Nephron progenitor cell (in vitro differentiated cells): ENCODE data around the gene TFCP2L1.

Experiments
- DNase-seq: peaks from one replicate; pipeline ENCODE4 v3.0.0; 2021
- H3K27ac Mint-ChIP-seq: 2 replicates; pipeline ENCODE4 v1.8.0; 2021; ENCODE audit warnings: mild to moderate bottlenecking, moderate library complexity, mixed read lengths
- H3K27me3 Mint-ChIP-seq: 2 replicates; pipeline ENCODE4 v1.8.0; 2021; ENCODE audit warnings: mild to moderate bottlenecking, low read depth, mixed read lengths; ENCODE audit not compliant: poor library complexity
- H3K36me3 Mint-ChIP-seq: 2 replicates; pipeline ENCODE4 v1.8.0; 2021; ENCODE audit warnings: low read depth, mixed read lengths
- H3K4me1 Mint-ChIP-seq: 2 replicates; pipeline ENCODE4 v1.8.0; 2021; ENCODE audit warnings: mixed read lengths
- H3K4me3 Mint-ChIP-seq: 2 replicates; pipeline ENCODE4 v1.8.0; 2021; ENCODE audit warnings: mild to moderate bottlenecking, moderate library complexity, mixed read lengths
- H3K9me3 Mint-ChIP-seq: 2 replicates; pipeline ENCODE4 v1.8.0; 2021; ENCODE audit warnings: mild to moderate bottlenecking, moderate library complexity, mixed read lengths
- TF ChIP-seq, protein P1 (sequence below): fragments of 200-600 bp; sonication (generic); IDR thresholded peaks from 2 replicates; pipeline ENCODE4 v1.5.0; 2021; ENCODE audit warnings: antibody characterized with exemption

TFCP2L1 gene

DNA sequence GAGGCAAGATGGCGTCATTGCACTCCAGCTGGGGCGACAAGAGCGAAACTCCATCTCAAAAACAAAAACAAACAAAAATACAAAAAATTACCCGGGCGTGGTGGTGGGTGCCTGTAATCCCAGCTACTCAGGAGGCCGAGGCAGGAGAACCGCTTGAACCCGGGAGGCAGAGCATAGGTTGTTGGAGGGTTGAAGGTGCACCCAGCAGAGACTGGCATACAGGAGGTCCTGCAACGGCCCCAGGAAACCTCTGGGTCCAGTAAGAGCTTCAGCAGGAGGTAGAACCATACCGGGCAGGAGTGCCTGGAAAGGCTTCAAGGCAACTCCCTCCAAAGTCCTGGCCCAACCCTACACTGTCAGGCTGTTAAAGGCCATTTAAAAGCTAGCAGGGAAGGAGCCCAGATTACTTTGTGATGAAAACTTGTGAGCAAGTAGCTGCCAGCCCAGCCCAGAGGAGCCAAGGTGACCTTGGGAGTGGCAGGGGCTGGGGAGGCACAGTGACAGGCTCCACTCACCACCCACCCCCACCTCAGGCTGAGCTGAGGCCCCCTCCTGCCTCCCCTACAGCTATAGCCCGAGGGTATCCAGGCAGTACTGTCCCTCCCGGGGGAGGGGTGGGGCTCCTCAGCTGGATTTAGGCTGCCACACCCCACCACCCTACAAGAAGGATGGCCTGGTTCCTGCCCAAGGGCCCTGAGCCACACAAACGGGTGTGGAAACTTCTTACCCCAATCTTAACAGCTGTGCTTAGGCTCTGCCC is 28.1 kb downstream of the TFCP2L1 start:
- no peak overlapping the region for H3K27ac Mint-ChIP-seq
- no peak for DNase-seq
- peaks cover 16% of the 10 kb centered on the region for H3K27me3 Mint-ChIP-seq
- no peak overlapping the region for H3K4me3 Mint-ChIP-seq
- H3K36me3 Mint-ChIP-seq: no peaks in the 10 kb centered on the region
- TF ChIP-seq, protein P1, sequence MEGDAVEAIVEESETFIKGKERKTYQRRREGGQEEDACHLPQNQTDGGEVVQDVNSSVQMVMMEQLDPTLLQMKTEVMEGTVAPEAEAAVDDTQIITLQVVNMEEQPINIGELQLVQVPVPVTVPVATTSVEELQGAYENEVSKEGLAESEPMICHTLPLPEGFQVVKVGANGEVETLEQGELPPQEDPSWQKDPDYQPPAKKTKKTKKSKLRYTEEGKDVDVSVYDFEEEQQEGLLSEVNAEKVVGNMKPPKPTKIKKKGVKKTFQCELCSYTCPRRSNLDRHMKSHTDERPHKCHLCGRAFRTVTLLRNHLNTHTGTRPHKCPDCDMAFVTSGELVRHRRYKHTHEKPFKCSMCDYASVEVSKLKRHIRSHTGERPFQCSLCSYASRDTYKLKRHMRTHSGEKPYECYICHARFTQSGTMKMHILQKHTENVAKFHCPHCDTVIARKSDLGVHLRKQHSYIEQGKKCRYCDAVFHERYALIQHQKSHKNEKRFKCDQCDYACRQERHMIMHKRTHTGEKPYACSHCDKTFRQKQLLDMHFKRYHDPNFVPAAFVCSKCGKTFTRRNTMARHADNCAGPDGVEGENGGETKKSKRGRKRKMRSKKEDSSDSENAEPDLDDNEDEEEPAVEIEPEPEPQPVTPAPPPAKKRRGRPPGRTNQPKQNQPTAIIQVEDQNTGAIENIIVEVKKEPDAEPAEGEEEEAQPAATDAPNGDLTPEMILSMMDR: no peak
- no peaks in the 10 kb centered on the region for H3K9me3 Mint-ChIP-seq
- peaks cover 17% of the 10 kb centered on the region for H3K4me1 Mint-ChIP-seq

DNA sequence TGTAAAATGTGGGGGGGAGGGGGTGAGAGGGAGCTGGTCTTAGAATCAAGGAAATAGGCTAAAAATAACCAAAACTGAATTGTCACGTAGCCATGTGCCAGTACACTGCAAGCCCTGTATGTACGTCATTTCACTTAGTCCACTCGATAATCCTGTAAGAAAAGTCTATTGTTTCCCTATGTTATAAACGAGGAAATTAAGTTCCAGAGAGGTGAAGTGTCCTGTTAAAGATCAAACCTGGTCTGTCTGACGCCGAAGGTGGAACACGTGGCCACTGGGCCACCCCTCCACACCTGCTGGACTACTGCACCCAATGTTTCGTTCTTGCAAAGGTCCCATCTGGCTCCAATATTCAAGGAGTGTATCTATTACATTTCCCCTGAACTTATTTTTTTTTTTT is 29.6 kb downstream of the TFCP2L1 start:
- no peak for DNase-seq
- H3K4me3 Mint-ChIP-seq: no peak overlapping the region
- no peaks in the 10 kb centered on the region for H3K9me3 Mint-ChIP-seq
- no peaks in the 10 kb centered on the region for H3K36me3 Mint-ChIP-seq
- peaks cover 7% of the 10 kb centered on the region for H3K4me1 Mint-ChIP-seq
- H3K27me3 Mint-ChIP-seq: peaks cover 16% of the 10 kb centered on the region
- TF ChIP-seq, protein P1: no peak
- no peak overlapping the region for H3K27ac Mint-ChIP-seq

DNA sequence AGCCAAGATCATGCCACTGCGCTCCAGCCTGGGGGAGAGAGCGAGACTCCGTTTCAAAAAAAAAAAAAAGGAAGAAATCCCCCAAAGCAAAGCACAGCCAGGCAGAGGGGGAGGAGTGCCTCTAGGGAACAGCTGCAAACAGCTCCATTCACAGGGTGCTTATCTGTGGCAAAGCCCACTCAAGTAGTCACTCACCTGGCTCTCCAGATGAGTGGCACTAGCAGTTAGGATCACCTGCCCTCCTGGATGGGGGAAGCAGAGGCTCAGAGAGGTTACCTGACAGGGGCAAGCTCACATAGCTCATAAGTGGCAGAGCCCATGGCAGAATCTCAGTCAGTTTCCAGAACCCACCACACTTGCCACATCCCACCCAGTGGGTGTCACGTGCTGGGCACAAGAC is 30.3 kb downstream of the TFCP2L1 start:
- Mint-ChIP-seq H3K4me3 (no peak overlapping the region), H3K36me3 (no peaks in the 10 kb centered on the region), H3K27me3 (peaks cover 16% of the 10 kb centered on the region), H3K9me3 (no peaks in the 10 kb centered on the region), H3K4me1 (peaks cover 1% of the 10 kb centered on the region), H3K27ac (no peak overlapping the region)
- DNase-seq: no peak
- TF ChIP-seq, protein P1: no peak

DNA sequence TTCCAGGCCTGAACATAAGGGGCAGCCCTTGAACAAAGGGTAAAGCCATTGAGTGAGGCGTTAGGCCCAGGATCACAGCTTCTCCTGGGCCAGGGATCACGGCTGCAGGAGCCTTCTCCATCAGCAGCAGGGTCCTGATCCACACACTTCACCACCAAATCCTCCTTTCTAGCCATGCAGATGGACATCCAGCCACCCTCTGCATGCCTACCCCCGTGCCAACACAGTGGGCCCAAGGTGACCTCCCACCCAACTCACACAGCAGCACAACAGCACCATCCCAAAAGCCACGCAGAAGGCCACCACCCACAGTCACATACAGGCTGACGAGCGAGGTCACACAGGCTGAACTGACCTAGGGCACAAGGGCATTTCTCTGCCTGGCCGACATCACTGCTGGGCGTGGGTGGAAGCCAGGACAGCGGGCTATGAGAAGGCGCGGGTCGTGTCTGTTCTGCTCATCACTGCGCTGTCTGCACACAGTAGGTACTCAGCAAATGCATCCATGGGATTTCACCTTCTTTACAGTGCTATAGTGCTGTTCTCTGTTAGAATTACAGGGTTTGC is 31.2 kb downstream of the TFCP2L1 start:
- Mint-ChIP-seq H3K27me3 (peaks cover 20% of the 10 kb centered on the region), H3K27ac (no peak overlapping the region), H3K4me3 (no peak overlapping the region)

DNA sequence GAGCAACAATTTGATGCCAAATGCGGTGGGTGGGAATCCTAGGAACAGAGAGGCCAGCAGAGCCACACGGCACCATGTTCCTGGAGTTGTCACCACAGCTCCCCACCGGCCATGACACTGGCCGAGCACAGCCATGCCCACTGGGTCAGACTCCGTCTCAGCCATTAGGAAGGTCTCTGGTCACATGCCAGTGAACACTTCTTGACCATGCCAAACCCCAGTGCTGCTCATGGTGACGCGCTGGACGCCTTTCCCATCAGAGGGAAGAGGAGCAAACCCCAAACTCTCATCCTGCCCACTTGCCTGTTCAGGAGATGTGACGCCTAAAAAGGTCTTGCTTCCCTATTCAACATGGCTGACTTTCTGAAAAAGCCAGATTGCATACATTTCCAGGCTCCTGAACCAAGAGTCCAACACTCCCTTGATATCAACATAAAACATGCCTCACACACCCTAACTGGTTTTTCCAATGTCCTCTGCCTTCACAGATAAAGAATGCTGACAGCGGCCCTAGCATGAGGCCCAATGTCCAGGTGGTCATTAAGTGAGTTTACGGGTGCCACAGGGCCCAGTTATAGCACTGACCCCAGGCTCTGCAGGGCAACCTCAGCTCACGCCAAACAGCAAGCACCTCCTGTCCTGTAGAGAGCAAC is 31.9 kb downstream of the TFCP2L1 start:
- peaks cover 20% of the 10 kb centered on the region for H3K27me3 Mint-ChIP-seq
- H3K4me3 Mint-ChIP-seq: no peak overlapping the region
- DNase-seq: no peak

More for the DNA sequence above, 31.2 kb downstream of the TFCP2L1 start:
- TF ChIP-seq, protein P1: no peak
- Mint-ChIP-seq H3K4me1 (peaks cover 8% of the 10 kb centered on the region), H3K9me3 (no peaks in the 10 kb centered on the region), H3K36me3 (no peaks in the 10 kb centered on the region)
- no peak for DNase-seq

More for the DNA sequence above, 31.9 kb downstream of the TFCP2L1 start:
- Mint-ChIP-seq H3K27ac (no peak overlapping the region), H3K9me3 (no peaks in the 10 kb centered on the region), H3K4me1 (peaks cover 8% of the 10 kb centered on the region), H3K36me3 (no peaks in the 10 kb centered on the region)
- TF ChIP-seq, protein P1: no peak
